ENCODE data around the gene TANGO2.

TANGO2 gene

GRCh38 chr22:20021196-20022181, 579 bp downstream of the TANGO2 start:
- no peak for TF ChIP-seq CTCF (IDR thresholded peaks at IDR 0.05)
- Histone ChIP-seq H3K27me3 (no peaks in the 10 kb centered on the region), H3K9me3 (no peaks in the 10 kb centered on the region), H3K27ac (peak overlapping the region; percentile 88), H3K4me3 (peak overlapping the region; percentile 74 to 82), H3K36me3 (peaks cover 0 to 12% (median 10%) of the 10 kb centered on the region in 3 donors), H3K4me1 (peaks cover 7 to 46% (median 27%) of the 10 kb centered on the region in 4 donors)
- DNase-seq: peak; percentile 85 to 94
- intact Hi-C loops (cut with DNase I; ENCODE audit: low total_unique reads): no loop called here

- Histone ChIP-seq H3K9me3 (no peaks in the 10 kb centered on the region), H3K4me1 (peaks cover 7 to 40% (median 23%) of the 10 kb centered on the region in 4 donors), H3K27me3 (no peaks in the 10 kb centered on the region), H3K36me3 (peaks cover 0 to 12% (median 10%) of the 10 kb centered on the region in 3 donors), H3K4me3 (peak overlapping the region; percentile 74 to 82), H3K27ac (peak overlapping the region; percentile 88)
- no peak for TF ChIP-seq CTCF (IDR thresholded peaks at IDR 0.05)
- DNase-seq: no peak
- intact Hi-C loops (cut with DNase I; ENCODE audit: low total_unique reads): no loop called here
Observed at GRCh38 chr22:20022231-20022977, 1.5 kb downstream of the TANGO2 start.

DNA sequence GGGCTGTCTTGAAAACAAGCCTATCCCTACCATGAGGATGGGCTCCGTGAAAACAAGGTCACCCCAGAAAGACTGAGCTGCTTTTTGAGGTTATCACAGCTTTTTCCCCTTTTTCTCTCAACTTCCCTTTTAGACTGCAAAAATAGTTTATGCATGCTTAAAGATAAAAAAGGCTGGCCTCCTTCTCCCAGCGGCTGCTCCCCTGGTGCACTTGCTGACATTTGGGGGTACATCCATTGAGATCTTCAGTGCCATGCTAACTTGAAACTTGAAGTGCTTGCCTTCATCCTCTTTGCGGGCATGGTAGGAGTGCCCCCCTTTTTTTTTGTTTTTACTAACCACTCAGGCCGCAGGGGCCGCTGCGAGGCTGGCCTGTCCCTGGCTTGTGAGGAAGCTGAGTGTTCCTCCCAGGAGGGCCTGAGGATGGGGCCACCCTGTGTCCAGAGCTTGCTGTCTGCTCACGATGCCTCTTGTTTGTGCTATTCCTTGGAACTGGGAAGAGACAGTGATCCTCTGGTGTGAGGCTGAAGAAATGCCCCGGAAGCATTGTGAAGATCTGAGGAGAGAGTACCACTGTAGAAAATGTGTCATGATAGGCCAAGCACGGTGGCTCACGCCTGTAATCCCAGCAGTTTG, 2.2 kb downstream of the TANGO2 start:
- H3K36me3 ChIP-seq: peaks cover 0 to 12% (median 10%) of the 10 kb centered on the region in 3 donors
- H3K9me3 ChIP-seq: no peaks in the 10 kb centered on the region
- H3K27ac ChIP-seq: peak overlapping the region; percentile 88
- intact Hi-C loops (cut with DNase I; ENCODE audit: low total_unique reads): no loop called here
- H3K27me3 ChIP-seq: no peaks in the 10 kb centered on the region
- H3K4me1 ChIP-seq: peaks cover 7 to 39% (median 22%) of the 10 kb centered on the region in 4 donors
- TF ChIP-seq CTCF (IDR thresholded peaks at IDR 0.05): no peak
- H3K4me3 ChIP-seq: no peak overlapping the region
- no peak for DNase-seq

GRCh38 chr22:20024225-20024624, 3.3 kb downstream of the TANGO2 start:
- H3K9me3 ChIP-seq: no peaks in the 10 kb centered on the region
- no peaks in the 10 kb centered on the region for H3K27me3 ChIP-seq
- H3K27ac ChIP-seq: no peak overlapping the region
- peaks cover 7 to 45% (median 28%) of the 10 kb centered on the region in 4 donors for H3K4me1 ChIP-seq
- TF ChIP-seq CTCF (IDR thresholded peaks at IDR 0.05): no peak
- no peak overlapping the region for H3K4me3 ChIP-seq
- peaks cover 0 to 12% (median 10%) of the 10 kb centered on the region in 3 donors for H3K36me3 ChIP-seq
- intact Hi-C loops (cut with DNase I; ENCODE audit: low total_unique reads): no loop called here
- peak in 1 of 2 donors; percentile 60 for DNase-seq

DNA sequence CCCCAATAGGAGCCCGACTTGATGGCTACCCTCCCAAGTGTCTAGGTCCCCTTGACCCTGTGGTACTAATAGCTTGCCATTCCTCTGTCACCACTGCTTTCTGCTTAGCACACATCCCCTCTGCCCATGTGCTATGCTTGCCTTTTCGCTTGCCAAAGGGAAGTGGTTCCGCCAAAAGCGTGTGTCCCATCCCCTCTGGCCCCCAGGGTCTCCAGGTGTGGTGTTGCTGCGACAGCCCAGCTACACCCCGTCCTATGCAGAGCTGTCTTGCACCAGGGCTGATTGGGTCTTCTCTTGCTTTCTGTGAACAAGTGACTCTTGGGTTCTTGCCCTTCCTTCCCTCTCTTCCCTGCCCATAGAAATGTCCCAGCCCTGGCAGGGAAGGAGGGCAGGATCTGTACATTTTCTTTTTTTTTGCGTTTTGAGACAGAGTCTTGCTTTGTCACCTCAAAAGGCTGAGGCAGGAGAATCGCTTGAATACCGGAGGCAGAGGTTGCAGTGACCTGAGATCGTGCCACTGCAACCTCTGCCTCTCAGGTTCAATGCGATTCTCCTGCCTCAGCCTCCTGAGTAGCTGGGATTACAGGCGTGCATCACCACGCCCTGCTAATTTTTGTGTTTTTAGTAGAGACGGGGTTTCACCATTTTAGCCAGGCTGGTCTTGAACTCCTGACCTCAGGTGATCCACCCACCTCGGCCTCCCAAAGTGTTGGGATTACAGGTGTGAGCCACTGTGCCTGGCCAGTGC, 3.9 kb downstream of the TANGO2 start:
- TF ChIP-seq CTCF (IDR thresholded peaks at IDR 0.05): no peak
- DNase-seq: peak in 1 of 2 donors; percentile 33
- Histone ChIP-seq H3K36me3 (peaks cover 0 to 12% (median 10%) of the 10 kb centered on the region in 3 donors), H3K27me3 (no peaks in the 10 kb centered on the region), H3K4me3 (no peak overlapping the region), H3K27ac (no peak overlapping the region), H3K9me3 (no peaks in the 10 kb centered on the region), H3K4me1 (peaks cover 7 to 51% (median 34%) of the 10 kb centered on the region in 4 donors)
- intact Hi-C loops (cut with DNase I; ENCODE audit: low total_unique reads): no loop called here
